H1 (cell line): Measurements from ENCODE around the gene GNG12. TPM values are rescaled to one million over a fixed set of nuclear protein-coding genes. Genes with fewer than 3 reads are reported as not detected.
A peak's percentile ranks its signal among the peaks of the same experiment; 100 is the strongest.

ENCODE experiments used
- CTCF ChIA-PET: fragments of 300-600 bp; sonication (Branson Sonifier 250); formaldehyde crosslinking; loops from one replicate; lab custom pipeline; 2021; ENCODE audit not compliant: partially characterized antibody; lab: Charles Lee
- POLR2A ChIA-PET: fragments of 300-600 bp; sonication (Branson Sonifier 250); formaldehyde crosslinking; loops from one replicate; lab custom pipeline; 2021; ENCODE audit warnings: inconsistent platforms; ENCODE audit not compliant: partially characterized antibody; lab: Charles Lee
- DNase-seq, 2 experiments: peaks; one replicate each; pipeline versions ENCODE4 v3.0.0 to v3.0.0-alpha.2; 2010 to 2022; ENCODE audit warnings: low spot score in 2 of 2, low read depth in 1 of 2, mixed read lengths in 1 of 2
- FAIRE-seq: peaks from 2 replicates; lab custom pipeline; 2011; peaks lifted over from hg19 to GRCh38; lab: Jason Lieb, UNC
- H2AFZ ChIP-seq: 2 replicates; pipeline ENCODE4 v1.8.1; 2012; ENCODE audit warnings: low read length, inconsistent platforms
- H2AK5ac ChIP-seq: 2 replicates; pipeline ENCODE4 v1.6.1; 2013; ENCODE audit warnings: low read depth, low read length
- H2BK120ac ChIP-seq: replicated peaks from 2 replicates; pipeline ENCODE3; 2013; ENCODE audit warnings: low read depth, low read length, inconsistent platforms
- H2BK12ac ChIP-seq: 2 replicates; pipeline ENCODE4 v1.6.1; 2013; ENCODE audit warnings: low read depth, low read length
- H2BK15ac ChIP-seq: 2 replicates; pipeline ENCODE4 v1.6.1; 2013; ENCODE audit warnings: low read length
- H2BK20ac ChIP-seq: 2 replicates; pipeline ENCODE4 v1.6.1; 2013; ENCODE audit warnings: low read length
- H2BK5ac ChIP-seq: 2 replicates; pipeline ENCODE4 v1.6.1; 2013; ENCODE audit warnings: low read depth, low read length
- H3K14ac ChIP-seq: 2 replicates; pipeline ENCODE4 v1.6.1; 2013; ENCODE audit warnings: inconsistent platforms; ENCODE audit not compliant: insufficient read length
- H3K18ac ChIP-seq: 2 replicates; pipeline ENCODE4 v1.6.1; 2013; ENCODE audit warnings: low read length; ENCODE audit errors: extremely low read depth
- H3K23ac ChIP-seq: 2 replicates; pipeline ENCODE4 v1.6.1; 2013; ENCODE audit warnings: inconsistent platforms; ENCODE audit not compliant: insufficient read length
- H3K23me2 ChIP-seq: 2 replicates; pipeline ENCODE4 v1.6.1; 2013; ENCODE audit warnings: low read depth, low read length
- H3K27ac ChIP-seq: 2 replicates; pipeline ENCODE4 v1.6.1; 2011; ENCODE audit warnings: low read depth, low read length, inconsistent platforms
- H3K27me3 ChIP-seq, 4 experiments: replicated peaks in 1 of 4; 1 replicate in 1 of 4; 2 replicates in 3 of 4; pipeline versions ENCODE4 v1.6.1 to v1.8.1; 2011 to 2013; ENCODE audit warnings: low read length in 3 of 4, mild to moderate bottlenecking in 3 of 4, inconsistent platforms in 2 of 4, mixed read lengths in 2 of 4, moderate library complexity in 1 of 4; ENCODE audit not compliant: control insufficient read depth in 3 of 4, insufficient read depth in 3 of 4; ENCODE audit errors: extremely low read depth in 1 of 4
- H3K36me3 ChIP-seq, 4 experiments: 2 replicates each; pipeline versions ENCODE4 v1.6.1 to v1.8.1; 2011 to 2013; ENCODE audit warnings: mild to moderate bottlenecking in 4 of 4, low read length in 3 of 4, moderate library complexity in 2 of 4, control low read depth in 1 of 4, inconsistent platforms in 1 of 4; ENCODE audit not compliant: insufficient read depth in 4 of 4, control insufficient read depth in 2 of 4
- H3K4ac ChIP-seq: replicated peaks from 2 replicates; pipeline ENCODE3; 2013; ENCODE audit warnings: low read length, low read depth, mixed read lengths, inconsistent platforms; ENCODE audit not compliant: insufficient read length
- H3K4me1 ChIP-seq, 4 experiments: replicated peaks in 1 of 4; 1 replicate in 1 of 4; 2 replicates in 3 of 4; pipeline versions ENCODE4 v1.6.1 to v1.8.1; 2011 to 2013; ENCODE audit warnings: low read length in 3 of 4, inconsistent platforms in 2 of 4, mixed read lengths in 1 of 4; ENCODE audit not compliant: insufficient read depth in 4 of 4, control insufficient read depth in 3 of 4
- H3K4me2 ChIP-seq, 2 experiments: 2 replicates each; pipeline versions ENCODE4 v1.6.1 to v1.8.1; 2011 to 2013; ENCODE audit warnings: low read depth in 2 of 2, low read length in 2 of 2, control low read depth in 1 of 2, inconsistent platforms in 1 of 2, mild to moderate bottlenecking in 1 of 2; ENCODE audit not compliant: insufficient read depth in 1 of 2
- H3K4me3 ChIP-seq, 4 experiments: fragments of 200-600, 300-600 bp in 1 of 4; sonication (generic), shearing (Covaris generic), sonication (Bioruptor Twin) in 1 of 4; 2 replicates each; pipeline versions ENCODE4 v1.5.1 to v1.8.1; 2011 to 2016; ENCODE audit warnings: low read length in 4 of 4, low read depth in 3 of 4, control low read depth in 2 of 4, inconsistent platforms in 2 of 4, mild to moderate bottlenecking in 2 of 4, mixed read lengths in 1 of 4, moderate library complexity in 1 of 4; ENCODE audit not compliant: insufficient read depth in 2 of 4; ENCODE audit errors: extremely low read depth in 1 of 4
- H3K56ac ChIP-seq: replicated peaks from 2 replicates; pipeline ENCODE3; 2013; ENCODE audit warnings: low read depth, mild to moderate bottlenecking, mixed read lengths, low read length, inconsistent platforms; ENCODE audit not compliant: insufficient read length
- H3K79me1 ChIP-seq: 2 replicates; pipeline ENCODE4 v1.6.1; 2013; ENCODE audit warnings: low read depth, low read length, control low read depth
- H3K79me2 ChIP-seq, 2 experiments: 2 replicates each; pipeline versions ENCODE4 v1.6.1 to v1.8.1; 2012 to 2013; ENCODE audit warnings: low read length in 2 of 2, mild to moderate bottlenecking in 2 of 2, inconsistent platforms in 1 of 2; ENCODE audit not compliant: insufficient read depth in 2 of 2, control insufficient read depth in 1 of 2
- H3K9ac ChIP-seq, 4 experiments: replicated peaks in 1 of 4; 1 replicate in 1 of 4; 2 replicates in 3 of 4; pipeline versions ENCODE4 v1.6.1 to v1.8.1; 2011 to 2013; ENCODE audit warnings: low read depth in 3 of 4, low read length in 3 of 4, control low read depth in 2 of 4, mild to moderate bottlenecking in 2 of 4, moderate library complexity in 2 of 4, inconsistent platforms in 1 of 4; ENCODE audit errors: extremely low read depth in 1 of 4
- H3K9me3 ChIP-seq, 2 experiments: 2 replicates each; pipeline versions ENCODE4 v1.6.1 to v1.8.1; 2012 to 2013; ENCODE audit warnings: mild to moderate bottlenecking in 2 of 2, moderate library complexity in 2 of 2, control low read depth in 1 of 2, inconsistent platforms in 1 of 2, low read depth in 1 of 2, low read length in 1 of 2, mixed read lengths in 1 of 2; ENCODE audit not compliant: insufficient read depth in 2 of 2
- H4K20me1 ChIP-seq, 2 experiments: replicated peaks in 1 of 2; 2 replicates each; pipeline versions ENCODE3 to v1.8.1; 2011 to 2013; ENCODE audit warnings: inconsistent platforms in 2 of 2, low read length in 2 of 2, mild to moderate bottlenecking in 1 of 2; ENCODE audit not compliant: insufficient read depth in 2 of 2, control insufficient read depth in 1 of 2
- H4K5ac ChIP-seq: 2 replicates; pipeline ENCODE4 v1.6.1; 2013; ENCODE audit warnings: low read length, low read depth, mixed read lengths, inconsistent platforms; ENCODE audit not compliant: insufficient read length
- H4K8ac ChIP-seq: 2 replicates; pipeline ENCODE4 v1.8.0; 2013; ENCODE audit warnings: mild to moderate bottlenecking, moderate library complexity, low read length, inconsistent platforms; ENCODE audit not compliant: insufficient read depth; ENCODE audit errors: extremely low read depth
- H4K91ac ChIP-seq: replicated peaks from 2 replicates; pipeline ENCODE3; 2013; ENCODE audit warnings: low read length, mixed read lengths, inconsistent platforms; ENCODE audit not compliant: insufficient read length
- ATF3 ChIP-seq: IDR thresholded peaks from 2 replicates; pipeline ENCODE4 v1.6.1; 2011; ENCODE audit warnings: low read depth, mild to moderate bottlenecking, low read length; ENCODE audit not compliant: insufficient read depth
- CBX8 ChIP-seq: fragments of 300-800, 300-1000 bp; sonication (generic); IDR thresholded peaks from 2 replicates; pipeline ENCODE4 v1.7.1; 2016; ENCODE audit warnings: low read depth, low read length, borderline replicate concordance
- E2F6 ChIP-seq: IDR thresholded peaks from 2 replicates; pipeline ENCODE4 v1.6.1; 2012; ENCODE audit warnings: inconsistent platforms
- GABPA ChIP-seq: IDR thresholded peaks from 2 replicates; pipeline ENCODE4 v1.6.1; 2011; ENCODE audit warnings: mild to moderate bottlenecking, low read length, moderate library complexity, borderline replicate concordance; ENCODE audit not compliant: insufficient read depth
- SIX5 ChIP-seq: IDR thresholded peaks from 2 replicates; pipeline ENCODE4 v1.6.1; 2011; ENCODE audit warnings: mild to moderate bottlenecking, low read depth, low read length
- TAF1 ChIP-seq: IDR thresholded peaks from 2 replicates; pipeline ENCODE4 v1.6.1; 2011; ENCODE audit warnings: mild to moderate bottlenecking, low read depth, low read length
- TCF12 ChIP-seq: IDR thresholded peaks from 2 replicates; pipeline ENCODE4 v1.6.1; 2011; ENCODE audit warnings: low read depth, mild to moderate bottlenecking, low read length
- YY1 ChIP-seq: IDR thresholded peaks from 2 replicates; pipeline ENCODE4 v1.6.1; 2011; ENCODE audit warnings: low read depth, mild to moderate bottlenecking, low read length
- ZNF274 ChIP-seq: IDR thresholded peaks from 2 replicates; pipeline ENCODE4 v1.7.0; 2012; ENCODE audit warnings: low read length, borderline replicate concordance; ENCODE audit errors: extremely low read depth
- WGBS, 2 experiments: shearing (Covaris generic) in 1 of 2; methylation state at CpG; one replicate each; pipeline versions ENCODE4 v1.1.6 to v1.1.7; 2013 to 2015; ENCODE audit warnings: low lambda C conversion rate in 2 of 2, mixed read lengths in 2 of 2, inconsistent platforms in 1 of 2, low coverage in 1 of 2, missing lambda C conversion rate in 1 of 2; ENCODE audit not compliant: insufficient replicate concordance in 2 of 2, insufficient coverage in 1 of 2, insufficient read length in 1 of 2; ENCODE audit errors: extremely low coverage in 1 of 2, missing lambda C conversion rate in 1 of 2; 5-methylcytosine and 5-hydroxymethylcytosine counted together
- polyA plus RNA-seq, 7 experiments: library from polyadenylated mRNA; depleted of rRNA in 3 of 7; stranded (reverse) in 5 of 7; unstranded in 2 of 7; fragments of >200 nt in 5 of 7; fragments of 200-250 nt in 2 of 7; gene quantifications; 1 replicate in 5 of 7; 2 replicates in 1 of 7; 4 replicates in 1 of 7; pipeline versions ENCODE4 v1.2.1 to v1.2.3, GENCODE V29; 2011 to 2013; ENCODE audit warnings: missing spikeins in 2 of 7, mixed read lengths in 2 of 7
- total RNA-seq: library from RNA; stranded (reverse); fragmentation: NEBNext Ultra II Directional; extraction: Animal tissue kit (Norgen Biotek cat#: 25700); gene quantifications from 2 replicates; pipeline ENCODE4 v1.2.1, GENCODE V29; 2021

Gene GNG12
- total and polyA plus RNA-seq, 2 of the 8 experiments (the other 6 are each of a cell fraction or from before 2014, with no cell fraction given), result 11.4 to 35.8 TPM

- Histone ChIP-seq H3K79me2 (no peaks in the 10 kb centered on the region), H2BK20ac (no peak overlapping the region), H4K20me1 (peaks cover 0 to 2% of the 10 kb centered on the region in 2 experiments), H3K79me1 (no peaks in the 10 kb centered on the region; the same call in 1 of the 2 replicates), H3K36me3 (no peaks in the 10 kb centered on the region), H3K23ac (no peak overlapping the region), H3K4me3 (no peak overlapping the region), H3K9ac (no peak overlapping the region), H3K27ac (no peak overlapping the region), H3K4me1 (no peaks in the 10 kb centered on the region; a peak in 3 of 7 replicates), H3K14ac (peak overlapping the region; percentile 31), H3K56ac (no peak overlapping the region), H4K91ac (no peak overlapping the region), H2AFZ (no peak overlapping the region), H2BK5ac (no peak overlapping the region), H2AK5ac (no peak overlapping the region), H4K8ac (no peak overlapping the region), H3K18ac (no peak overlapping the region), H4K5ac (no peak overlapping the region), H3K4ac (no peak overlapping the region), H3K23me2 (no peaks in the 10 kb centered on the region), H2BK12ac (no peak overlapping the region), H2BK120ac (no peak overlapping the region), H3K9me3 (no peaks in the 10 kb centered on the region), H3K27me3 (no peaks in the 10 kb centered on the region), H2BK15ac (no peak overlapping the region), H3K4me2 (no peak overlapping the region)
- ChIA-PET CTCF (interaction anchor here (1.0 to 2.2 kb wide), 6 partner anchors 10 to 47 kb away, joined by 3 to 7 read pairs (median 5); no protein-coding TSS in a partner anchor), POLR2A (no interaction called here)
- FAIRE-seq (no peak), DNase-seq (no peak)
- TF ChIP-seq SIX5, result no peak
- no peak for TF ChIP-seq TCF12
- no peak for TF ChIP-seq TAF1
- no peak for TF ChIP-seq YY1
- TF ChIP-seq CBX8, result no peak
- no peak for TF ChIP-seq ZNF274
- no peak for TF ChIP-seq ATF3
- no peak for TF ChIP-seq GABPA
- no peak for TF ChIP-seq E2F6
- 88% methylated on average over 2 of the region's 2 CpGs; no CpG with 5 or more reads in 1 of the 2 experiments for WGBS, 2 experiments
These were observed 21.0 kb downstream of the GNG12 start for GRCh38 chr1:67812226-67812625.
